Epithelial cell of esophagus (primary cell): ENCODE data around the gene ASTN2.
A peak's percentile ranks its signal among the peaks of the same experiment; 100 is the strongest.

Source experiments
- DNase-seq: peaks from one replicate; pipeline ENCODE4 v3.0.0; 2010; ENCODE audit warnings: low read depth
- H3K4me3 ChIP-seq: 2 replicates; pipeline ENCODE4 v1.5.1; 2011; ENCODE audit warnings: mild to moderate bottlenecking, low read length, control low read depth
- CTCF ChIP-seq: IDR thresholded peaks from 2 replicates; pipeline ENCODE4 v1.5.1; 2011; ENCODE audit warnings: low read depth, mild to moderate bottlenecking, low read length, control low read depth, inconsistent platforms; ENCODE audit not compliant: insufficient read depth; ENCODE audit errors: missing control alignments

The ASTN2 gene

GRCh38 chr9:117010061-117010460, 404.8 kb downstream of the ASTN2 start:
- DNase-seq: no peak
- H3K4me3 ChIP-seq: no peak overlapping the region
- TF ChIP-seq CTCF: no peak

- DNase-seq: no peak
- TF ChIP-seq CTCF: no peak
- no peak overlapping the region for H3K4me3 ChIP-seq
These were observed 406.0 kb downstream of the ASTN2 start for GRCh38 chr9:117008876-117009275.

- no peak overlapping the region for H3K4me3 ChIP-seq
- no peak for TF ChIP-seq CTCF
- DNase-seq: no peak
These were observed 406.4 kb downstream of the ASTN2 start for GRCh38 chr9:117008461-117008860.

GRCh38 chr9:117002686-117003085, 412.2 kb downstream of the ASTN2 start:
- no peak overlapping the region for H3K4me3 ChIP-seq
- no peak for DNase-seq
- TF ChIP-seq CTCF: no peak

GRCh38 chr9:117000834-117001233, 414.0 kb downstream of the ASTN2 start:
- DNase-seq: no peak
- H3K4me3 ChIP-seq: no peak overlapping the region
- no peak for TF ChIP-seq CTCF

- DNase-seq: no peak
- H3K4me3 ChIP-seq: no peak overlapping the region
- no peak for TF ChIP-seq CTCF
These were observed 414.6 kb downstream of the ASTN2 start for GRCh38 chr9:117000196-117000723.

- no peak overlapping the region for H3K4me3 ChIP-seq
- DNase-seq: peak; percentile 71
- TF ChIP-seq CTCF: no peak
These were observed 416.6 kb downstream of the ASTN2 start for GRCh38 chr9:116998305-116998704.
